Ammon's horn (tissue), 1 donor: ENCODE results near the gene MYCBP2.
A peak's percentile ranks its signal among the peaks of the same experiment; 100 is the strongest.

Experiments
- DNase-seq: peaks from one replicate; pipeline ENCODE4 v3.0.0-alpha.2; 2016; ENCODE audit warnings: low spot score

Gene MYCBP2

DNA sequence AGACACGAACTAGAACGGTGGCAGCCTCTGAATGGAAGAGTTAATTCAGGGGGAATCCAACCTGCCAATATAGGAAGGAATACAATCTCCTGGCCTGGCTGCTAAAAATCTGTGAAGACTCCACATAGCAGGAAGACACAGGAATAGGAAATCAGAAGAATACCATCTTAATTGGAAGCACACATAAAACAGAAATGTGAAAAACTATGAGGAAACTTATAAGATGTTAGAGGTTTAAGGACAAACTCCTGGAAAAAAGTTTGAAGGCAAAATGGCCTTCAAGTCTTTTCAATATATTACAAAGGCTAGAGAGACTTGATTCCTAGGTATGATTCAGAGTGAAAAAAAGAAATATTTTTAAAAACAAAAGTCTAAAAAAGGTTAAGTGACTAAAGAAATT lies 221.8 kb downstream of the MYCBP2 start:
- DNase-seq = no peak

DNA sequence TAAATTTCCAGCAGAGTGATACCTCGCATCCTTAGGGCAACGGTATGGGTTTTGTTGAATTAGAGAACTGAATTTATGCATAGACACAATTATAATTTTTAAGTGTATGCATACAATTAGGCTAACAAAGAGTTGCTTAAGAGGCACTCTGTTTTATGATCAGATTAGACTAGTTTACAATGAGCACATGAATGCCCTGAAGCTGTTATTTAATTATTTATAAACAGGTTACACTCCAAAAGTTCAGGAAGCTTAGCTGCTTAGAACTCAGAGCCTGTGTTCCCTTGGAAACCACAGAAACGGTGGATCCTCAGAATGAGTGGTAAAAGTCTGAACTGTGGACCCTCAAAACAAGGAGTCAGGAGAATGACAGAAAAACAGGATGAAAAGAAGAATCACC lies 227.5 kb downstream of the MYCBP2 start:
- no peak for DNase-seq

- no peak for DNase-seq
Observed at GRCh38 chr13:77095288-77095687, 231.6 kb downstream of the MYCBP2 start.

DNA sequence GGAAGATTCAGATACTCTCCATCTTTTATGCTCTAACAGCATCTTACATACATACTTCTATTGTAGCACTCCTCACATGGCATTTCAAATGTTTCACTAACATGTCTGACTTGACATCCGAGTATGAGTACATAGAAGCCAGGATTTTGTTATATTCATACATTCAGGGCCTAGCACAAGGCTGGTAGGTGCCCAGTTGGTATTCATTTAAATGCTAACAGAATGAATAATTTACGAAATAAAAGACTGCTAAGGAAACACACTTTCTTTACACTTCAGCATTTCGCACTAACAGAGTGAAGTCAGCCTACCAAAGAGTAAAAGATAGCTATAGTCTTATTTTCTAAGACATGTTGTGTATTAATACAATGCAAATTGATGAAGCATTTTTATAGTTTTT lies 232.1 kb downstream of the MYCBP2 start:
- no peak for DNase-seq

- DNase-seq = no peak
Observed at GRCh38 chr13:77093735-77094134, 233.2 kb downstream of the MYCBP2 start.

GRCh38 chr13:77084755-77085154 lies 242.1 kb downstream of the MYCBP2 start:
- no peak for DNase-seq

DNA sequence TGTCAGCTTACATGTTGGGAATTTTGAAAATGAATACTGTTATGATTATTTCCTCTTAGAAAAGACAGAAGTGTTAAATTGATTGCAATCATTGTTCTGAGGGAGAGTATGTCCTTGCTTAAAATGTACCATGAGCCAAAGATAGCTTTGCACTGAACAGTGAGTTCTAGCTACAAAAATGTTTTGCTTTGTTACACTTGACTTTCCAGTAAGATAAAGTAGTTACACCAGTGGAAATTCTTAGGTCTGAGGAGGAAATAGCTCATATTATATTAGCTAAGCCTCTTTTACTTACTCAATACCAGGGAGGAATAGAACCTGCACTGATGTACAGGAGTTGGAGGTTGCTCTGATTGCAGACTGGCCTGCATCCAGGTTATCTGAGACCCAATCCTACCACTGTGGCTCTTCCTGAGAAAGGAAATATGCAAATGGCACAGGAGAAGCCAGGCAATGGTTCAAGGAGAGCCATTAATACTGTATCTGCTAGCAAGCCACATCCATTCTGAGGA lies 246.9 kb downstream of the MYCBP2 start:
- no peak for DNase-seq

- DNase-seq = no peak
Observed at GRCh38 chr13:77067519-77067918, 259.4 kb downstream of the MYCBP2 start.

- no peak for DNase-seq
Observed at GRCh38 chr13:77065461-77066147, 261.3 kb downstream of the MYCBP2 start.

GRCh38 chr13:77062097-77062496 lies 264.8 kb downstream of the MYCBP2 start:
- DNase-seq = no peak

DNA sequence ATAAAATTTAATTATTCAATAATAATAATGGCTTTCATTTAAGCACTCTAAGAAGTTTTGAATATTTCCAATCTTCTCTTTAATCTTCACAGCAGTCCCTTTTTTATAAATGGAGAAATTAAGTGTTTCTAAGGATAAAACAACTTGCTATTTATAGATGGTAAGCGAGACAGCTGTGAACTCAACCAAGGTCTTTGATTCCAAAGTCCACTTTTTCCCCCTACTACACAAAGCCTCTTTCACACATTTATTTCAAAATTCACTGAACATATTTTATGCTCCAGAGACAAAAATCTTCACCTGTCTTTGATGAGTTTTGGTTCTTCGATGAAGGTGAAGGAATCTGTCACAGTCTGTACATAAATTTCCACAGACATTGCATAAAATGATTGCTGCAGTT lies 265.5 kb downstream of the MYCBP2 start:
- DNase-seq = no peak

DNA sequence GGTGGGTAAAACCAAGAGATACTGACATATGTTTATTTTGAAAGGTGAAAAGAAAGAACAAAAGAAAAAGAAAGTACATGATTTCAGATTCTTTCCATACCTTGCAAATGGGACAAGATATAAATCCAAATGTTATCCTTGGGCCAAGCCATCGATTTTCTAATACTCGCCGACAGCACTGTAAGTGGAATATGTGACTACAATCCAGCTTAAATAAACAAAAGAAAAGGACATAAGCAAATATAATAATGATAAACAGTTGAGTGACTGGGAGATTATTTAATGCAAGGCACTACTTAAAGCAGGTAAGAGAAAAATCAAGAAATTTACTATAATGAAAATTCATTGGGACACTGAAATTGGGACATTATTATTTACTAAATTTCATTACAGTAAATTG lies 270.0 kb downstream of the MYCBP2 start:
- no peak for DNase-seq

GRCh38 chr13:77056382-77056781 lies 270.5 kb downstream of the MYCBP2 start:
- no peak for DNase-seq

GRCh38 chr13:77055158-77055557 lies 271.7 kb downstream of the MYCBP2 start:
- DNase-seq = no peak

DNA sequence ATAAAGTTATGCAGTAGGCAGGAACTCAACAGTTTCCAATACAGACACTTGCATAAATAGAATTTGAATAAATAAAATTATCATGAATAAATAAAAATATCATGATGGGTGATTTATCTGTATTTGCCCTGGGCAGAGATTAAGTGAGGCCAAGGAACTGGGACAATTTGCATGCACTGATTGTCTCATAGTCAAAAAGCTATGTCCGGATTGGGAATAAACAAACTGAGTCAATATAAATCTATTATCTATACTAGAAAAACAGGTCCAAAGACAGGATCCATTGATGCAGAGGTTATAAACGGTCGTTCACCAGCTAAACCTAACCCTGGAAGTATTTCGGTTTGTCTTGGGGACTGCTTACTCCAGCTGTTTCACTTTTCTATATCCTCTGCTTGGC lies 273.7 kb downstream of the MYCBP2 start:
- DNase-seq = no peak

DNA sequence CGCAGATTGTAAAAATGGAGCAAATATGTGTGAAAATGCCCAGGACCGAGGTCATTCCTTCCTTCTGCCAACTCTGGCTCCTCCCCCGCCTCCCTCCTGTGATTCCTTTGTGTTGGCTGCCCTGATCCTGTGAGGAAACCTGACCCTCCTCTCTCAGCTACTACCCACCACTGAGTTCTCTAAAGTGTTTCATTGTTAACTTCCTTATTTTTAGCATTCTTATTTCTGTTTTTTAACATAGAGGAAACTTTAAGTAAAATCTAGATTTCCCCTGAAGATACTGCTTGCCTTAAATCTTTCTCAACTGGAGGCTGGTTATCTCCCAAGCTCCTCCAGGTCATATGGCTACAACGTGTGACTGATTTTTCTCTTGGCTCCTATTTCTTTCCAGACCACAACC lies 278.2 kb downstream of the MYCBP2 start:
- peak; percentile 29 for DNase-seq

GRCh38 chr13:77047649-77048343 lies 279.1 kb downstream of the MYCBP2 start:
- DNase-seq = no peak

DNA sequence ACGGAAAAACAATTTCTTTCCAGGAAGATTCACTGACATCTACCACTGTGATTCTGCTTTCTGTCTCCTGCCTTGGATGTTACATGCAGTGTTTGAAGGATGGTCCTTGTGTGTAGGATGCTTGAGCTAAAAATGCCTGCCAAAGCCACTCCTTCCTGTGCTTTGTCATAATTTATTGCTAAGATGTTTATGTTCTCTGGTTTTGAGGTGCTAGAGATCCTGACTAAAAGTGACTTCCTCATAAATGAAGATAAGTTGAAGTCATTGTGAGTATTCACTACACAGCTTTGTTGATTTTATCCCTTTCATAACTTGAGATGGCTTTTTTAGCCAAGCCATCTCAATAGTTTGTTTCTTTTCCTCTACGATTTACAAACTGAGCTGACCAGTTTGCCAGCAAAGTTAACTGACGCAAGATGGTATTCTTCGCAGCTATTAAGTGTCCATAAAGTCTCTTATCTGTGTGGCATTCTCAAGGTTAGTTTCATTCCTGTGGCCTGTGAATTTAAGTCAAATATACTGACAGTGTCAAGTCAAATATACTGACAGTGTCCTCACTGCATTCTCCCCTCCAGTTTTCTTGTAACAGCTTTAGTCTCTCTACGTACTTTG lies 284.2 kb downstream of the MYCBP2 start:
- DNase-seq = no peak

DNA sequence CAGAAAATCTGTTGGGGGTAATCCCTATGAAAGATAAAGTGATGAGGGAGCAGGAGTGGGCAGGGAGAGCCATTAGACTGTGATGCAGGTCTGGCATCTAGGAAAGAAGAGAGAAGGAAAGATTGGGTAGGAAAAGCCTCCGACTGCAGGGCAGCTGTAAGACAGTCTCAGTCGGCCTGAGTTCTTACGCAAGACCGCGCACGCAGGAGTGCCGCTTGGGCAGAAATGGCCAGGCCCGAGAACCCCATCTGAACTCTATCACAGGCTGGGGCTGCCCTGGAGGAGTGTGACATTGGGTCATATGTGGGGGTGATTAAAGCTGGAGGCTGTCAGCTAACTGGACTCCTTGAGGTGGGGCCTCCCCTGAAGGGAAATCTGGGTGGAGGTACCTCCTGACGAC lies 286.1 kb downstream of the MYCBP2 start:
- no peak for DNase-seq

DNA sequence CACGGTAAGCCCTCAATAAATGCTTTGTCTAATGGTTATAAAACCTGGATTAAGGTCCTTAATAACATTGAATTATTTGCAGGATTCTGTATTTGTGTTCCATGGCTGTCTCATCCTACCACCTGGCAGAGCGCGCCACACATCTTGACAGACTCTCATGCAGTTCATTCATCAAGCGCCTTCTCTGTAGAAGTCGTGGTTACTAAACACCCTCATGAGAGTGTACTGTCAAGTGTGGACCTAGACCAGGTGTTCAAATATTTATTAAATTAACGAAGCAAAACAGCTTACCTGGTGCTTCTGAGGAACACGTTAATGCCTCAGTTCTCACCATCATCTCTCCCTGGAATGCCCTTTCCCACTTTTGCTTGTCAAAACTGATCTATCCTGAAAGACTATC lies 286.8 kb downstream of the MYCBP2 start:
- DNase-seq = no peak

GRCh38 chr13:77038907-77039480 lies 287.9 kb downstream of the MYCBP2 start:
- no peak for DNase-seq

- peak; percentile 56 for DNase-seq
Observed at GRCh38 chr13:77036279-77036678, 290.6 kb downstream of the MYCBP2 start.

- DNase-seq = no peak
Observed at GRCh38 chr13:77034881-77035280, 292.0 kb downstream of the MYCBP2 start.
